GM12878 (cell line): ENCODE measurements around the gene NPIPB12. TPM values are rescaled to one million over a fixed set of nuclear protein-coding genes. Genes with fewer than 3 reads are reported as not detected.
"Not testable (repeated sequence)": the region's sequence is repeated elsewhere in the genome, so short reads cannot be mapped to it uniquely, and the experiment has no call there.

Experiments used
- ATAC-seq: fragments of 200-7000 bp; cut with Tn5 transposase; 3 replicates; pipeline ENCODE4 v1.9.1; 2020; ENCODE audit warnings: mild to moderate bottlenecking, moderate library complexity
- BruUV-seq: library from RNA; stranded (reverse); fragments of 400-500 nt; replicated peaks from 2 replicates; lab custom pipeline; 2021; lab: Mats Ljungman, UMichigan
- CTCF ChIA-PET: fragments of 300-600 bp; sonication (Branson Sonifier 250); formaldehyde crosslinking; extraction: SDS; loops from one replicate; lab custom pipeline; 2021; ENCODE audit warnings: inconsistent platforms; lab: Yijun Ruan, JAX
- POLR2A ChIA-PET: fragments of 350-600 bp; formaldehyde crosslinking; extraction: SDS; loops from one replicate; lab custom pipeline; 2021; ENCODE audit warnings: inconsistent platforms; lab: Charles Lee
- RAD21 ChIA-PET: fragments of 300-600 bp; sonication (Branson Sonifier 250); formaldehyde crosslinking; loops from one replicate; lab custom pipeline; 2023; ENCODE audit warnings: antibody characterized with exemption; ENCODE audit not compliant: unreplicated experiment; lab: Charles Lee
- SMC1A ChIA-PET: fragments of 300-600 bp; sonication (Branson Sonifier 250); formaldehyde crosslinking; loops from one replicate; lab custom pipeline; 2023; ENCODE audit not compliant: unreplicated experiment, uncharacterized antibody; lab: Charles Lee
- DNase-seq: peaks from one replicate; pipeline ENCODE4 v3.0.0-alpha.2; 2011; ENCODE audit warnings: low read depth, low spot score
- FAIRE-seq: peaks from 3 replicates; lab custom pipeline; 2011; peaks lifted over from hg19 to GRCh38; lab: Jason Lieb, UNC
- H2AFZ ChIP-seq: 2 replicates; pipeline ENCODE4 v1.6.0; 2011; ENCODE audit warnings: low read depth, low read length, control low read depth; ENCODE audit not compliant: control insufficient read depth
- H3K27ac ChIP-seq: 2 replicates; pipeline ENCODE4 v1.5.1; 2011; ENCODE audit warnings: control low read depth; ENCODE audit not compliant: control insufficient read depth, insufficient read depth
- H3K27me3 ChIP-seq, 2 experiments: replicated peaks in 1 of 2; 2 replicates each; pipeline versions ENCODE4 v1.6.0 to v1.6.1; 2011; ENCODE audit warnings: low read length in 1 of 2; ENCODE audit not compliant: control insufficient read depth in 2 of 2, insufficient read depth in 2 of 2
- H3K36me3 ChIP-seq, 2 experiments: 2 replicates each; pipeline ENCODE4 v1.5.1; 2011; ENCODE audit warnings: low read length in 1 of 2; ENCODE audit not compliant: control insufficient read depth in 2 of 2, insufficient read depth in 2 of 2
- H3K4me1 ChIP-seq: 2 replicates; pipeline ENCODE4 v1.6.1; 2011; ENCODE audit warnings: mild to moderate bottlenecking, low read length, moderate library complexity, mixed read lengths; ENCODE audit not compliant: control insufficient read depth, insufficient read depth
- H3K4me2 ChIP-seq: 2 replicates; pipeline ENCODE4 v1.6.0; 2011; ENCODE audit warnings: control low read depth; ENCODE audit not compliant: control insufficient read depth, insufficient read depth
- H3K4me3 ChIP-seq: fragments of 200-600 bp; sonication (generic); 2 replicates; pipeline ENCODE4 v1.5.1; 2016
- H3K79me2 ChIP-seq: 2 replicates; pipeline ENCODE4 v1.6.0; 2011; ENCODE audit warnings: low read length; ENCODE audit not compliant: control insufficient read depth, insufficient read depth
- H3K9ac ChIP-seq: 2 replicates; pipeline ENCODE4 v1.8.0; 2011; ENCODE audit warnings: low read length, control low read depth, mixed read lengths; ENCODE audit not compliant: control insufficient read depth, insufficient read depth
- H3K9me3 ChIP-seq: replicated peaks from 3 replicates; pipeline ENCODE4 v1.5.1; 2011; ENCODE audit warnings: mild to moderate bottlenecking, low read length; ENCODE audit not compliant: control insufficient read depth, insufficient read depth
- H4K20me1 ChIP-seq: 2 replicates; pipeline ENCODE4 v1.6.0; 2011; ENCODE audit not compliant: control insufficient read depth, insufficient read depth
- WGBS: methylation state at CpG from one replicate; pipeline ENCODE4 v1.1.6; 2016; ENCODE audit warnings: low lambda C conversion rate; ENCODE audit not compliant: insufficient replicate concordance, insufficient coverage; ENCODE audit errors: missing lambda C conversion rate; 5-methylcytosine and 5-hydroxymethylcytosine counted together
- in situ Hi-C: fragments of 300-500 bp; cut with MboI; formaldehyde crosslinking; loops from 9 replicates; pipeline ENCODE4 v1.14.3; 2018; ENCODE audit warnings: mixed read lengths
- intact Hi-C: fragments of 100-400 bp; cut with micrococcal nuclease; formaldehyde crosslinking; loops from one replicate; pipeline ENCODE4 v1.14.2; 2022; ENCODE audit not compliant: unreplicated experiment
- polyA plus RNA-seq, 11 experiments: library from polyadenylated mRNA; depleted of rRNA in 4 of 11; unstranded in 6 of 11; stranded (reverse) in 5 of 11; fragments of >200 nt; fragmentation: Nextera tagmentation in 4 of 11; fragmentation: Illumina TruSeq in 1 of 11; extraction: Ambion mirVana in 4 of 11; extraction: Trizol in 1 of 11; gene quantifications; 1 replicate in 1 of 11; 2 replicates in 10 of 11; pipeline versions ENCODE4 v1.2.1 to v1.2.3, GENCODE V29; 2011 to 2016; ENCODE audit warnings: inconsistent platforms in 2 of 11, missing spikeins in 2 of 11, low read depth in 1 of 11
- total RNA-seq, 4 experiments: library from RNA; depleted of rRNA in 3 of 4; stranded (reverse); fragments of >200 nt in 3 of 4; fragmentation: Illumina TruSeq in 1 of 4; extraction: Trizol in 1 of 4; gene quantifications; 2 replicates each; pipeline versions ENCODE4 v1.2.1 to v1.2.3, GENCODE V29; 2013 to 2021

The NPIPB12 gene
- total and polyA plus RNA-seq, 10 of the 15 experiments (the other 5 are each of a cell fraction or from before 2014, with no cell fraction given), result 1.4 to 36.5 (median 21.6) TPM

GRCh38 chr16:29465985-29466824 lies 40.0 kb downstream of the NPIPB12 start:
- ATAC-seq, result peak; percentile 55
- H3K9ac ChIP-seq, H3K27ac ChIP-seq, H3K79me2 ChIP-seq, FAIRE-seq, DNase-seq, RAD21 ChIA-PET, SMC1A ChIA-PET, H3K9me3 ChIP-seq, in situ Hi-C loops, H3K4me2 ChIP-seq, BruUV-seq, H3K4me3 ChIP-seq, H3K36me3 ChIP-seq, CTCF ChIA-PET, POLR2A ChIA-PET, H3K4me1 ChIP-seq, H2AFZ ChIP-seq, intact Hi-C loops, H3K27me3 ChIP-seq, H4K20me1 ChIP-seq: not testable (repeated sequence)
- no CpG with 5 or more reads among the region's 57 CpGs for WGBS

- BruUV-seq, H2AFZ ChIP-seq, H3K27me3 ChIP-seq, intact Hi-C loops, H3K4me1 ChIP-seq, DNase-seq, H4K20me1 ChIP-seq, H3K4me2 ChIP-seq, H3K4me3 ChIP-seq, POLR2A ChIA-PET, in situ Hi-C loops, RAD21 ChIA-PET, H3K27ac ChIP-seq, H3K9ac ChIP-seq, CTCF ChIA-PET, H3K79me2 ChIP-seq, SMC1A ChIA-PET, ATAC-seq, H3K36me3 ChIP-seq, FAIRE-seq, H3K9me3 ChIP-seq: not testable (repeated sequence)
- no CpG with 5 or more reads among the region's 9 CpGs for WGBS
Observed at GRCh38 chr16:29460647-29461030, 45.6 kb downstream of the NPIPB12 start.

- DNase-seq, H4K20me1 ChIP-seq, FAIRE-seq, H3K4me2 ChIP-seq, H3K27me3 ChIP-seq, ATAC-seq, H3K4me1 ChIP-seq, H3K9me3 ChIP-seq, intact Hi-C loops, CTCF ChIA-PET, H3K79me2 ChIP-seq, in situ Hi-C loops, POLR2A ChIA-PET, H3K27ac ChIP-seq, RAD21 ChIA-PET, H3K4me3 ChIP-seq, SMC1A ChIA-PET, BruUV-seq, H2AFZ ChIP-seq, H3K9ac ChIP-seq, H3K36me3 ChIP-seq: not testable (repeated sequence)
- WGBS, result no CpG with 5 or more reads among the region's 13 CpGs
Observed at GRCh38 chr16:29459706-29460646, 46.2 kb downstream of the NPIPB12 start, which contains the start of gene SULT1A4. SULT1A4 (plus strand) TSS chr16:29459913; CDS start chr16:29461386, 1,473 bp downstream.
